GM13977 (cell line): ENCODE measurements around the gene DOK7.
"Not testable (repeated sequence)": the region's sequence is repeated elsewhere in the genome, so short reads cannot be mapped to it uniquely, and the experiment has no call there.

Source experiments
- DNase-seq: peaks from one replicate; pipeline ENCODE4 v3.0.0; 2012; ENCODE audit warnings: low spot score
- CTCF ChIP-seq: IDR thresholded peaks from 2 replicates; pipeline ENCODE4 v1.5.1; 2012; ENCODE audit warnings: mild to moderate bottlenecking, control low read depth; ENCODE audit not compliant: insufficient read depth; ENCODE audit errors: extremely low read depth, missing control alignments
- in situ Hi-C: fragments of 300-500 bp; cut with MboI; formaldehyde crosslinking; loops from one replicate; pipeline ENCODE4 v1.12.0; 2022; ENCODE audit warnings: low sequenced_read_pairs, low pct_unique_long_range_greater_than_20kb, mixed read lengths, inconsistent platforms; ENCODE audit not compliant: unreplicated experiment

DOK7 gene

GRCh38 chr4:3450643-3451042 is 12.5 kb upstream of the DOK7 start:
- DNase-seq: no peak
- TF ChIP-seq CTCF: no peak
- in situ Hi-C loops: loop anchor here (10.0 kb wide), 1 partner anchor 106 kb away; no protein-coding TSS in a partner anchor

- in situ Hi-C loops: loop anchor here (10.0 kb wide), 1 partner anchor 107 kb away; no protein-coding TSS in a partner anchor
- no peak for DNase-seq
- no peak for TF ChIP-seq CTCF
These were observed 11.2 kb upstream of the DOK7 start for GRCh38 chr4:3451956-3452355.

GRCh38 chr4:3452376-3452775 is 10.7 kb upstream of the DOK7 start:
- DNase-seq: no peak
- peak; percentile 27 for TF ChIP-seq CTCF
- in situ Hi-C loops: loop anchor here (10.0 kb wide), 1 partner anchor 108 kb away; no protein-coding TSS in a partner anchor

GRCh38 chr4:3455596-3455995 is 7.5 kb upstream of the DOK7 start:
- in situ Hi-C loops: loop anchor here (10.0 kb wide), 1 partner anchor 111 kb away; no protein-coding TSS in a partner anchor
- DNase-seq: not testable (repeated sequence)

- no peak for TF ChIP-seq CTCF
- no peak for DNase-seq
- in situ Hi-C loops: loop anchor here (10.0 kb wide), 1 partner anchor 114 kb away; no protein-coding TSS in a partner anchor
These were observed 4.7 kb upstream of the DOK7 start for GRCh38 chr4:3458371-3458770.

- not testable (repeated sequence) for DNase-seq
- in situ Hi-C loops: loop anchor here (10.0 kb wide), 1 partner anchor 114 kb away; no protein-coding TSS in a partner anchor
These were observed 4.0 kb upstream of the DOK7 start for GRCh38 chr4:3459156-3459555.

GRCh38 chr4:3460926-3461325 is 2.2 kb upstream of the DOK7 start:
- no peak for DNase-seq
- no peak for TF ChIP-seq CTCF
- in situ Hi-C loops: no loop called here
